Activated effector memory CD4-positive, alpha-beta T cell treated with anti-CD3 and anti-CD28 coated beads, Interleukin-2, amount 50 U/mL, for 16 hours (primary cell): ENCODE results near the gene TUBG2.

Experiments
- DNase-seq: peaks from one replicate; pipeline ENCODE4 v3.0.0-alpha.2; 2020

Gene TUBG2

DNA sequence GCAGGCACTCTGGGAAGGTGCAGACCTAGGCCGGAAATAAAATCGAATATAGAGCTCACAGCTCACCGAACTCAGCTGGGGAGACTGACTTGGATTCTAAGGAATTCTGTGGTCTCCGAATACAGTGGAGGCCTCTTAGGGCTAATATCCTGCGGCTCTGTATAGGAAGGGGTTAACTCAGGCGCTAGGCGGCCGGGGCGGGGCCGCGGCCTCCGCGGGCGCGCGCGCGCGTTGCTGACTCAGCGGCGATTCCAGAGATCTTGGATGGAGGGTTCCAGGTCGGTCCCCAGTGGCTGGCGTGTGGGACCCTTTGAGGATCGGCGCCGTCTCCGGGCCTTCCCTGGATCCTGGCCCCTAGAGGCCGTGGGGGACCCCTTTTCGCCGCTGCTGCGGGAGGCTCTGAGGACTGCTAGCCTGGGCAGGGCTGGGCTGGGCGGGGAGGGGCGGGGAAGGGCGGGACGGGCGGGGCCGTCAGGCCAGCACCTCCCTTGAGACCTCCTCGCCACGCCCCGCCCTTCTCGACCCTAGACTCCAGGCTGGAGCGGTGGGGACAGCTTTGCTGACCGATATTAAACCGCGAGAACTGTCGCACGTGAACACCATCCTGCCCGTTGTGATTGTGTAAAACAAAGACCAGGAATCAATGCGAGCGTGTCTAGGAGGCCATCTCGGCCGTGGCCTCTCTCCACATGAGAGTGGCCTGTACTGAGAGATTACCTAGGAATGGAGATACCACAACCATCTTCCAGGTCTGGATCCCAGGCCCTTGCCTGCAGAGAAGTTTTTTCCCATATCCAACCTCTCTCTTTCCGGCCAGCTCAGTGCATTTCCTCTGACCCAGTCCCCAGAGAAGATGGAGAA, 19.1 kb downstream of the TUBG2 start:
- peak; percentile 93 for DNase-seq

DNA sequence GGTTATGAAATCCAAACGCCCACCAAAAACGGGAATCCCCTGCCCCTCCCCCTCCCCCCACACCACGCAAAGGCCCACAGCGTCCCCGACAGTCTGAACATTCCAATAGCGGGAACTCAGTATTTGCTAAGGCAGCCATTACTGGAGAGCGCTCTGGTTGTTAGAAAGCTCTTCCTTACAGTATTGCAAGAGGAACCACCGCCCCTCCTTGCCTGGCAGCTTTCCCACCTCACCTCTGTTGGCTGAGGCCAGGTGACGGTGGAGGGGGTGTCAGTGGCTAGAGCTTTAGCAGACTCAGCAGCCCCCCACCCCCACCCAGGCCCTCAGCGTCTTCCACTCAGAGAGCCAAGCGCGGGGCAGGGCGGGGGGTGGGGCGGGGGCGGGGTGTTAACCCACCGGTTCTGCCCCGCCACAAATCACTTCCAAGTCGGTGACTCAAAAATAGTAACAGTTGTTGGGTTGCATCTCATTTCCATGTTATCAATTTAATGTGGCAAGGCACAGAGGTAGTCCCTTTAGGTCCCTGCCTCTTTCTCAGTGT, 19.9 kb downstream of the TUBG2 start:
- DNase-seq: peak; percentile 80

DNA sequence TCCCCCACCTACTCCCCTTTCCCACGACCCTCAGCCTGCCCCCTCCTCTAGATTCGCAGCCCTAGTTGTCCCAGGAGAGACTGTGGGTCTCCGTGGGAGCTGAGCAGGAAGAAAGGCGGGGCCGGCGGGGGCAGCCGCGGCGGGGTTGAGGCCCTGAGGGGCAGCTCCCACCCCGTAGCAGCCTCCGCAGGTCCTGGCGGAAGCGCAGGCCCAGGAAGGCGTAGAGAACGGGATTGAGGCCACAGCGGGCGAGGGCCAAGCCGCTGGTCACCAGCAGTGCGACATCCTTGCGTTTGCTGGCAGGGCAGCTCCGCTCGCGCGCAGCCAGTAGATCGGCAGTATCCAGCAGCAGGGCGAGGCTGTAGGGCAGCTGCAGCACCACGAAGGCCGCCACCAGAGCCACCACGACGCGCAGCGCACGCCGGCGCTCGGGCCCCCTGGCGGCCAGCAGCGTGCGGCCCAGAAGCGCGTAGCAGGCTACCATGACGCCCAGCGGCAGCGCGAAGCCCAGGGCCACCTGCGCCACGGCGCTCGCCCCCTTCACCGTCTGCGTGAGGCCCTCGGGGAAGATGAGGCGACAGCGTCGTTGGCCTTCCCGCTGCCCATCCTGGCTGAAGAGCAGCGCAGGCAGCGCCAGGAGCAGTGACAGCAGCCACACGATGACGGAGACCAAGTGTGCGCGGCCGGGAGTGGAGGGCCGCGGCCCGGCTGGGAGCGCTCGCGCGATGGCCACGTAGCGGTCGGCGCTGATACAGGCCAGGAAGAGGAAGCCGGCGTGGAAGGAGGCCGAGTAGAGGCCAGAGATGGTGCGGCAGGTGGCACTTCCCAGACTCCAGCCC, 20.6 kb downstream of the TUBG2 start:
- peak; percentile 91 for DNase-seq

DNA sequence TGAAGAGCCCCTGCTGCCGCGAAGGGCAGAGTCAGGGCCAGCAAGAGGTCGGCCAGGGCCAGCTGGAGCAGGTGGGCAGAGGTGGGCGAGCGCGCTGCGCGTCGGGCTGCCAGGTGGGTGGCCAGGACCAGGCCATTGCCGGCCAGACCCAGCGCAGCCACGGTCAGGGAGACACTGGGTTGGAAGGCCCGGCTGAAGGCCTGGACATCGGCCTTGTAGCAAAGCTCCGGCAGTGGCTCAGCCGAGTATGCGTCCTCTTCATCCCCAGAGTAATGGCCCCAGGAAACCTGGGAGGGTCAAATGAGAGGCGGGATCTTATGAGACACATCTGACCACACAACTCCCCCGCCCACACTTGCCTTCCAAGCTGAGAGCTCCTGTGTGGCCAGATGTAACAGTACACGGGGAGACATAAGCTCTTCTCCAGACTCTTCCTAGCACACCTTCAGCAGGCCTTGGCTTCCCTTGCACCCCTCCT, 21.3 kb downstream of the TUBG2 start:
- no peak for DNase-seq

DNA sequence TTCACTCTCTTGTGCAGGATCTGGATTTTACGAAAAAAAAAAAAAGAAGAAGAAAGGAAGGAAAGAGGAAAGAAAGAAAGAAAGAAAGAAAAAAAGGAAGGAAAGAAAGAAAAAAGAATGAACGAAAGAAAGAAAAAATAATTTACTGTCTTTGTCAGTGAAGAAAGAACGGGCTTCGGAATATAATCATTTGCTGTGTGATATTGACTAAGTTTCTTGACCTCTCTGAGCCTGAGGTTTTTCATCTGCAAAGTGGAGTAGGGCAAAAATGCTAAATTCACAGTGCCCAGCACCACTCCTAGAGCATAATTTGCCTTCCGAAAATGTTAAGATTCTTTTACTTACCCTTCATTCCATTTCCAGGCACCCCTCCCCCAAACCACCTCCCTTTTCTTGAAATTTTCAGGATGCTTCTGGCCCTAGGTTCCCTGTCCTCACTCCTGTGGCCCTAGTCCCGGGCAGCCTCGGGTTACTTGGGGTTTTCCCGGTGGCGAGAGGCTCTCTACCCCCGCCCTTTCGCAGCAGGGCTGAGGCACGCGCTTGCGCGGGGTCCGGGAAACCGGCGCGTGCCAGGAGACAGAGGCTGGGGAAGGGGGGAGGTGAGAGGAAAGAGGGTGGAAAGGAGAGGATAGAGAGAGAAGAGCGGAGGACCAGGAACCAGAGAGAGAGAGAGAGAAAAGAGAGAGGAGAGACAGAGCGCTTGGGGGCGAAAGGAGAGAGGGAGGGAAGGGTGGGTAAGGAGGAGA, 23.1 kb downstream of the TUBG2 start, which contains the start of gene CNTNAP1:
TSS of gene CNTNAP1 (plus strand) at position 556 of the 746 bp plus-strand sequence. CDS start 299 bp downstream, outside the sequence.
- DNase-seq: peak; percentile 78

DNA sequence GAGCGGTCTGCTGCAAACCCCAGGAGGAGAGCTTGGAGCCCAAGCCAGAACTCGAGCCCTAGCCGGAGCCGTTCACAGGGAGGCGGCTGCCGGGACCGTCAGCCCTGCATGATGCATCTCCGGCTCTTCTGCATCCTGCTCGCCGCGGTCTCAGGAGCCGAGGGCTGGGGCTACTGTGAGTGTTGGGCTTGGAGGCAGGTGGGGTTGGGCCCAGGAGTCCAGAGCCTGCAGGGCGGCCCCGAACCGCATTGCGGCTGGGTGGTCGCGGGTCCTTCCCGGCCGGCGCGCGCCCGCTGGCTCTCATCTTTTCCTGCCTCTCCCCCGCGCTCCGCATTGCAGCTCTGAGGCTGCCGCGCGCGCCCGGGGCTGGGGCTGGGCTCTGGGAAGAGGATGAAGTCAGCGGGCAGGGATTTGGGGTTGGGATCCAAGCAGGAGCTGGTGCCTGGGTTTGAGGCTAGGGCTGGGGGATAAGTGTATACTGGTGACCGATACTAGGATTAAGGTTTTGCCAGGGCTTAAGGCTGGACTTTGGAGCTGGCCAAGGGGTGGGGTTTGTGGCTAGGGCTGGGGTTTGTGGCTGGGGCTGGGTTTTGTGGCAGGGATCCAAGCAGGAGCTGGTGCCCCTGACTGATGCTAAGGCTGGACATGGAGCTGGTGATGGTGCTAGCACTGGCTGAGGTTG, 23.8 kb downstream of the TUBG2 start:
- peak; percentile 75 for DNase-seq

DNA sequence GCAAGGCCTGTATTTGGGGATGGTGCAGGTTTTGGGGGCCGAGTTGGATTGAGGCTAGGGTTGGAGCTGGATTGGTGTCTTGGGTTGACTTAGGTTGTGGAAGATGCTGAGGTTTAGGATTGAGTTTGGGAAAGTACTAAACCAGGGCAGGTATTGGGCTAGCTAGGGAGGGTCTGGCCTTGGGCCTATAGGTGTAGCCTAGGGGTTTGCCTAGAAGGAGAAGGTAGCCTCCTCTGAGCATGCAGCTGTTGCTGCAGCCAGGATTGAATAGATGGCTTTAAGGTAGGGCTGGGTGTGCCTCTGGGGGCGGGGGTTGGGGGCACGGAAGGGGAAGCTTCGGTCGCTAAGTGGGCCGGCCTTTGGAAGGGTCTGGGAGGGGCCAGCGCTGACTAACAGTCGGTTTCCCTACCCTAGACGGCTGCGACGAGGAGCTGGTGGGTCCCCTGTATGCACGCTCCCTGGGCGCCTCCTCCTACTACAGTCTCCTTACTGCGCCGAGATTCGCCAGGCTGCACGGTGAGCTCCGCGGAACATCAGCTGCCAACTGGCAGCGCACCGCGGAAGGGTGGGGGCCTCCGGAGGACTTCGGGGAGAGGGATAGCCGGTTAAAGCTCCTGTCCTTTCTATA, 24.4 kb downstream of the TUBG2 start:
- peak; percentile 67 for DNase-seq

DNA sequence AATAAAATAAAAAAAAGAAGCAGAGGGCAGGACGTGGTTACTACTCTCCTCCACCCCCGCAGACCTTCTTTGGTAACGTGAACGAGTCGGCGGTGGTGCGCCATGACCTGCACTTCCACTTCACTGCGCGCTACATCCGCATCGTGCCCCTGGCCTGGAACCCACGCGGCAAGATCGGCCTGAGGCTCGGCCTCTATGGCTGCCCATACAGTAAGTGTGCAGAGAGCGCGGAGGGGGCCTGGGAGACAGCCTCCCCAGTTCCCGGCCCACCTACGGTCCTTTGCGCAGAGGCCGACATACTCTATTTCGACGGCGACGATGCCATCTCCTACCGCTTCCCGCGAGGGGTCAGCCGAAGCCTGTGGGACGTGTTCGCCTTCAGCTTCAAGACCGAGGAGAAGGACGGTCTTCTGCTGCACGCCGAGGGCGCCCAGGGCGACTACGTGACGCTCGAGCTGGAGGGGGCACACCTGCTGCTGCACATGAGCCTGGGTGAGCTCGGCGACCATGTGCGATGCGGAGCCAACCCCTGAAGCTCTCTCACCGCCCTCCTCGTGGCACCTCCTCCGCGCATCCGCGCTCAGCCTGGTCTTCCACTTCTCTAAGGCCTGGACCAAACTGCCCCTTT, 26.0 kb downstream of the TUBG2 start:
- no peak for DNase-seq

DNA sequence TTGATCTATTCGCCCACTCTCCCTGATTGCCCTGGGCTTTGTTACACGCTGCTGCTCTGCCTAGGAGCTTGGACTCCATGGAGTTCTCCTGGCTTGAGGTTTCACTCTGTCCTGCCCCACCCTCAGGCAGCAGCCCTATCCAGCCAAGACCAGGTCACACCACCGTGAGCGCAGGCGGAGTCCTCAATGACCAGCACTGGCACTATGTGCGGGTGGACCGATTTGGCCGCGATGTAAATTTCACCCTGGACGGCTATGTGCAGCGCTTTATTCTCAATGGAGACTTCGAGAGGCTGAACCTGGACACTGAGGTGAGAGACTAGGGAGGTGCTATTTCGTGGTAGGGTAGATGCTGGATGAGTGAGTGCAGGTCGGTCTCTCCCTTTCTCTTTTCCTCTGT, 26.7 kb downstream of the TUBG2 start:
- DNase-seq: no peak

DNA sequence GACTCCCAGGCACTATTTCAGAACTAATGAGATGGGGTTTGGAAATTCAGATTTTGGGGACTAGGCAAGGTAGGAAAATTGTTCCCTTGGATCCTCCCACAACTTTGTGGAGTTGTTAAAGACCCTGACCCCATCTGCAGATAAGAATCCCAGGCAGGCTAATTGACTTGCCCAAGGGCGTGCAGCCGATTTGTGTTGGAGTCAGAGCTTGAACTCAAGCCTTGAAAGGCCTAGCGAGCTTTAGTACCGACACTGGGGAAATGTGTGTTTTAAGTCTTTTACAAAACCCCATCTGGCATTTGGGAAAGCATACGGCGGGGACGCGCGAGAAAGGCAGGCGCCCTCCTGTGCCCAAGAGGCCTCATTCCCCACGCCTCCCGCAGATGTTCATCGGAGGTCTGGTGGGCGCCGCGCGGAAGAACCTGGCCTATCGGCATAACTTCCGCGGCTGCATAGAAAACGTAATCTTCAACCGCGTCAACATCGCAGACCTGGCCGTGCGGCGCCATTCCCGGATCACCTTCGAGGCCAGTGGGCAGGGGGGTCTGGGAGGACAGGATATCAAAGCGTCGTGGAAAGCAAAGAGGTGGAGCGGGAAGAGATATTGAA, 27.5 kb downstream of the TUBG2 start:
- no peak for DNase-seq

DNA sequence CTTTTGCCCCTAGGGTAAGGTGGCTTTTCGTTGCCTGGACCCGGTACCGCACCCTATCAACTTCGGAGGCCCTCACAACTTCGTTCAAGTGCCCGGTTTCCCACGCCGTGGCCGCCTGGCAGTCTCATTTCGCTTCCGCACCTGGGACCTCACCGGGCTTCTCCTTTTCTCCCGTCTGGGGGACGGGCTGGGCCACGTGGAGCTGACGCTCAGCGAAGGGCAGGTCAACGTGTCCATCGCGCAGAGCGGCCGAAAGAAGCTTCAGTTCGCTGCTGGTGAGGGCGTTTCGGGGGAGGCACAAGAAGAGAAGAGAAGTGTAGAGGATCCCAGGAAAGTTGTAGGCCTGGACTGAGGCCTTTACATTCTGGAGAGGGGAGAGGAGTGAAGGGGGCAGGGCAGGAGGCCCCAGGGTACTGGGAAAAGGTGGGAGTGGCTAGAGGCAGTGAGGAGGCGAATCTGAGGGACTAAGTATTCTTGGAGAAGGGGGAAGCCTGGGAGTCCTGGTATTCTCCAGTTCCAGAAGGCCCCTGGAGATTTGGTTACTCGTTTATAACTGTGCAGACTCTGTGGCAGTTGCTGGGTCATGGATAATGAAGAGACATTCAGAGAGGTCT, 28.7 kb downstream of the TUBG2 start:
- no peak for DNase-seq

DNA sequence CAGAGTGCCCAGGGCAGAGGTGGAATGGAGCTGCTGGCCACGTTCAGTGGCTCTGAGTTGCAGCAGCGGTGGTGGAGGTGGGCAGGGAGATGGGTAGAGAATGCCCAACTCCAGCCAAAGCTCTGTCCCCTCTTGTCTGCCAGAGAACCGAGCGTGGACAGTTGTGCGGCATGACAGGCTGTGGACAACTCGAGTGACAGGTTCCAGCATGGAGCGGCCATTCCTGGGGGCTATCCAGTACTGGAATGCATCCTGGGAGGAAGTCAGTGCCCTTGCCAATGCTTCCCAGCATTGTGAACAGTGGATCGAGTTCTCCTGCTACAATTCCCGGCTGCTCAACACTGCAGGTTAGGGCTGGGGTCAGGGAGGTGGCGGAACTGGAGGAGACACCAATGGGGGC, 31.5 kb downstream of the TUBG2 start:
- no peak for DNase-seq

DNA sequence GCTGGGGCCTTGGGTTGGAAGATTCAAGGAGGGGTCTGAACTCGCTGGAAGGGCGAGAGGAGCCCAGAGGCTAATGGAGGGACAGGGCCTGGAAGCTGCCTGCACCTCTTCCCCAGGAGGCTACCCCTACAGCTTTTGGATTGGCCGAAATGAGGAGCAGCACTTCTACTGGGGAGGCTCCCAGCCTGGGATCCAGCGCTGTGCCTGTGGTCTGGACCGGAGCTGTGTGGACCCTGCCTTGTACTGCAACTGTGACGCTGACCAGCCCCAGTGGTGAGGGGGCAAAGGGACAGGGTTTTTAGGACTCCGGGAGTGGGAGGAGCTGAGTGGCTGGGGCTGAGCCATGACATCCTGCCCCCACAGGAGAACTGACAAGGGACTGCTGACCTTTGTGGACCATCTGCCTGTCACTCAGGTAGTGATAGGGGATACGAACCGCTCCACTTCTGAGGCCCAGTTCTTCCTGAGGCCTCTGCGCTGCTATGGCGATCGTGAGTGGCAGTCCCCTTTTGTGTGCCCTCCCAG, 32.0 kb downstream of the TUBG2 start:
- no peak for DNase-seq

DNA sequence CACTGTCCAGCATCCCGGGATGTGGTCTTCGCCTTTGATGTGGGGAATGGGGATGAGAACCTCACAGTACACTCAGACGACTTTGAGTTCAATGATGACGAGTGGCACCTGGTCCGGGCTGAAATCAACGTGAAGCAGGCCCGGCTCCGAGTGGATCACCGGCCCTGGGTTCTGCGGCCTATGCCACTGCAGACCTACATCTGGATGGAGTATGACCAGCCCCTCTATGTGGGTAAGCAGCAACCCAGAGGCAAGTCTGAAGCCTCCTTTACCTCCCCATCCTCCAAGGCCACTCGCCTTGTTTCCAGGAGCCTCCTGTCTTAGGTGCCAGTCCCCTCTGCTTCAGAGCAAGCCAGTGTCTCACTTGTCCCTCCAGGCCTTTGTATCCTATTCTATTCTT, 33.4 kb downstream of the TUBG2 start:
- DNase-seq: no peak

DNA sequence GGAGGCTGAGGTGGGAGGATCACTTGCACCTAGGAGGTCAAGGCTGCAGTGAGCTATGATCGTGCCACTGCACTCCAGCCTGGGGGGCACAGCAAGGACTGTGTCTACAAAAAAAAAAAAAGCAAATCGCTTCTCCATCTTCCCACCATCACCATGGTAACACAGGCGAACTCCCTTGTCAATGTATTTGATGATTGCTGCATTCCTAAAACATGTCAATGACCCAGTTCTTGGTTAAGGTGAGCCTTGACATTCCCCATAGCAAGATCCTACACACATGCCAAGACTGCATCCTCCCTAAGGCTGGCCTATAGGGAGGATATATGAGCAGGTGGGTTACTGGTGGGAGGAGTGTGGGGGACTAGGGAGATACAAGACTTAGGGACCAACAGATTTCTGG, 35.4 kb downstream of the TUBG2 start:
- peak; percentile 14 for DNase-seq

DNA sequence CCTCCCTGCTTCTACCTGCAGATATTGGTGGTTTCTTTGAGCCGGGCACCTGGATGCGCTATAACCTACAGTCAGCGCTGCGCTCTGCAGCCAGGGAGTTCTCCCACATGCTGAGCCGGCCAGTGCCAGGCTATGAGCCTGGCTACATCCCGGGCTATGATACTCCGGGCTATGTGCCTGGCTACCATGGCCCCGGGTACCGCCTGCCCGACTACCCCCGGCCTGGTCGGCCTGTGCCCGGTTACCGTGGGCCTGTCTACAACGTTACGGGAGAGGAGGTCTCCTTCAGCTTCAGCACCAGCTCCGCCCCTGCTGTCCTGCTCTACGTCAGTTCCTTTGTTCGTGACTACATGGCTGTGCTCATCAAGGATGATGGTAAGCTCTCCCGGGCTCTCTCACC, 36.4 kb downstream of the TUBG2 start:
- no peak for DNase-seq

DNA sequence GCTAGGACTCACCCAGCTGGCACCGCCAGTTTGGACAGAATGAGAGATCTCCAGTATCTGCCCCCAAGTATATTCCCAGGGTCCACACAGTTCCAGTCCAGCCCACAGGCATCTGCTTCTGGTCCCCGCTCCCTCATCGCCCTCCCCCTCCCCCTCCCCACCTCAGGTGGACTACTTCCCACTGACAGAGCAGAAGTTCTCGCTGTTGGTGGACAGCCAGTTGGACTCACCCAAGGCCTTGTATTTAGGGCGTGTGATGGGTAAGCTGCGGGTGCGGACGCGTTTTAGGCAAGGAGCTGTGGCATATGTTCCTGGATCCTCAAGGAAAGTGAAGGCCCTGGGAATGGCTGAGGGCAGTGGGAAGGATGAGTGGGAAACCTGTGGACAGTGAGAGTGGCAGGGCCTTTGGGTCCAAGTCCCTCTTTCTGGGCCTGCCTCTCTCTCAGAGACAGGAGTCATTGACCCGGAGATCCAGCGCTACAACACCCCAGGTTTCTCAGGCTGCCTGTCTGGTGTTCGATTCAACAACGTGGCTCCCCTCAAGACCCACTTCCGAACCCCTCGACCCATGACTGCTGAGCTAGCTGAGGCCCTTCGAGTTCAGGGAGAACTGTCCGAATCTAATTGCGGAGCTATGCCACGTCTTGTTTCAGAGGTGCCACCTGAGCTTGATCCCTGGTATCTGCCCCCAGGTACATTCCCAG, 38.2 kb downstream of the TUBG2 start:
- no peak for DNase-seq

DNA sequence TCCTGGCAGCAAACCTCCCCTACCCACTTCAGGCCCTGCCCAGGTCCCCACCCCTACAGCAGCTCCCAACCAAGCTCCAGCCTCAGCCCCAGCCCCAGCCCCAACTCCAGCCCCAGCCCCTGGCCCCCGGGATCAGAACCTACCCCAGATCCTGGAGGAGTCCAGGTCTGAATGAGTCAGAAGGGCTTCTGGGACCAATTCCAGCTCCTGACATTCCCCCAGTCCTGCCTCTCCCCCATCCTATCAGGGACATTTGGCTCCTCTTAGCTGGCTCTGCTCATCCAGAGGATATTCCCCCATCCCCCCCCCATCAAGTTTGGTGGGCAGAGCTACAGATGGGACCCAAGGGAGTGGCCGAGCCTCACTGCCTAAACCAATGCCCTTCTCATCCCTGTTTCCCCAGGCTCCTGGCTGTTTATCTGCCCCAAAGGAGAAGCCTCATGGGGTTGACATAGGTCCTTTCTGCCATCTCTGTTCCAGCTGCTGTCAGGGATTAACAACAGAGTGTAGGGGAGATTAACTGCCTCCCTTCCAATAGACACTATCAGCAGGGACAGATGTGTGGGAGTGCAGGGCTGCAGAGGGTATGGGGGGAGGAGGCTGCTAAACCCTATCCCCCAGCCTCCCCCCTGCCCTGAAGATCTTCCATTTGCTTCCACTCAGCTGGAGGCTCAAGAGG, 39.8 kb downstream of the TUBG2 start:
- no peak for DNase-seq

DNA sequence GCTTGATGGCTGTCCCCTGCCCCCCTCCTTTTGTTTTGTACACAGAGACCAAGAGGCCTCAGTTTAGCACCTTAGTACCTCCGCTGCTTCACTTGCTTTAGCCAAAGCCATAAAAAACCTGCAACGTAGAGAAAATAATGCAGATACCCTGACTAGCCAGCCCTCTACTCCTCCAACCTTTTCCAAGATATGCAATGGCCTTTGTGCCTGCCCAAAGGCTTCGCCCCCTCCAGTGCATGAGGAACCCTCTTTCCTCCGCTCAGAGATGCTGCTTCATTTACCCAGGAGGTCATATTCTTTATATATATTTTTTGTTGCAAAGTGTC, 40.3 kb downstream of the TUBG2 start:
- DNase-seq: no peak
